ENCODE data around the gene FLNB.

DNA sequence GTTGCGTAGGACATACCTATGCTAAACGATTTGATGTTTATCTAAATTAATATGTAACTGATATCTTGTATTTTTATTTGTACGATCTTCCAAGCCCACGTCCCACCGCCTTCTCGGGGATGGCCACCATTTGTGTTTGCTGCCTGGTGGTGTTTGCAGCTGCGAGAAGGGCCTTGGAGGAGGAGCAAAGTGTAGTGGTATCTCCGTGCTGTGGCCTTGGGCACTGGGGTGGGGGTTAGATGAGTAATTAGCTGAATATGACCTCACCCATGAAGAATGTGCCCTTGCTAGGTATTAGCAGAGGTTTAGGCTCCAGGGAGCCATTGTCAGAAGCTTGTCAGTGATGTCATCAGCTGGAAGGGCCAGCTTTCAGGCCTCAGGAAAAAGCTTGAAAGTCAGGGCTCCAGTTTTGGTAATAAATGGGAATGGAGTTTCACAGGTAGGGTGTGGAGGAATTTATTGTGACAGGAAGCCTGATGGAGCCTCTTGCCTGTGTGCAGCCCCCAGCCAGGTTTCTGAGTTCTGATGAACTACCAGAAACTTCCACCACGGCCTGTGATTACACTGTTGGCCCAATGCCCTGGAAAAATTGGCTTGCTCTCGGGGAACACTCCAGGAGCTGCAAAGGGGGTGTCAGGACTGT lies 41.0 kb downstream of the FLNB start:
- TF ChIP-seq POLR2AphosphoS5 (IDR thresholded peaks at IDR 0.05; ENCODE audit: low read depth, low read length) (no peak), SIN3A (IDR thresholded peaks at IDR 0.05; ENCODE audit: borderline replicate concordance, insufficient read depth, low read length) (no peak; the same call in 1 of the 2 replicates)
- TF ChIP-seq, protein P1, sequence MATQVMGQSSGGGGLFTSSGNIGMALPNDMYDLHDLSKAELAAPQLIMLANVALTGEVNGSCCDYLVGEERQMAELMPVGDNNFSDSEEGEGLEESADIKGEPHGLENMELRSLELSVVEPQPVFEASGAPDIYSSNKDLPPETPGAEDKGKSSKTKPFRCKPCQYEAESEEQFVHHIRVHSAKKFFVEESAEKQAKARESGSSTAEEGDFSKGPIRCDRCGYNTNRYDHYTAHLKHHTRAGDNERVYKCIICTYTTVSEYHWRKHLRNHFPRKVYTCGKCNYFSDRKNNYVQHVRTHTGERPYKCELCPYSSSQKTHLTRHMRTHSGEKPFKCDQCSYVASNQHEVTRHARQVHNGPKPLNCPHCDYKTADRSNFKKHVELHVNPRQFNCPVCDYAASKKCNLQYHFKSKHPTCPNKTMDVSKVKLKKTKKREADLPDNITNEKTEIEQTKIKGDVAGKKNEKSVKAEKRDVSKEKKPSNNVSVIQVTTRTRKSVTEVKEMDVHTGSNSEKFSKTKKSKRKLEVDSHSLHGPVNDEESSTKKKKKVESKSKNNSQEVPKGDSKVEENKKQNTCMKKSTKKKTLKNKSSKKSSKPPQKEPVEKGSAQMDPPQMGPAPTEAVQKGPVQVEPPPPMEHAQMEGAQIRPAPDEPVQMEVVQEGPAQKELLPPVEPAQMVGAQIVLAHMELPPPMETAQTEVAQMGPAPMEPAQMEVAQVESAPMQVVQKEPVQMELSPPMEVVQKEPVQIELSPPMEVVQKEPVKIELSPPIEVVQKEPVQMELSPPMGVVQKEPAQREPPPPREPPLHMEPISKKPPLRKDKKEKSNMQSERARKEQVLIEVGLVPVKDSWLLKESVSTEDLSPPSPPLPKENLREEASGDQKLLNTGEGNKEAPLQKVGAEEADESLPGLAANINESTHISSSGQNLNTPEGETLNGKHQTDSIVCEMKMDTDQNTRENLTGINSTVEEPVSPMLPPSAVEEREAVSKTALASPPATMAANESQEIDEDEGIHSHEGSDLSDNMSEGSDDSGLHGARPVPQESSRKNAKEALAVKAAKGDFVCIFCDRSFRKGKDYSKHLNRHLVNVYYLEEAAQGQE (IDR thresholded peaks at IDR 0.05; ENCODE audit: insufficient read depth in 1 of 2, low read depth in 2 of 2, low read length in 2 of 2) = no peak

Measured in PFSK-1 (cell line).